Smooth muscle cell (in vitro differentiated cells): ENCODE data around the gene PTDSS2. TPM values are rescaled to one million over a fixed set of nuclear protein-coding genes. Genes with fewer than 3 reads are reported as not detected.

Experiments used
- DNase-seq: peaks from one replicate; lab custom pipeline; 2025; ENCODE audit not compliant: unreplicated experiment; lab: John Stamatoyannopoulos, UW
- H2AFZ ChIP-seq: fragments of 200-600 bp; sonication (generic); 2 replicates; pipeline ENCODE4 v1.6.0; 2016; ENCODE audit warnings: antibody characterized with exemption, low read depth, mild to moderate bottlenecking
- H3F3A ChIP-seq: fragments of 200-600 bp; sonication (generic); 2 replicates; pipeline ENCODE4 v1.6.0; 2017; ENCODE audit warnings: antibody characterized with exemption, low read depth
- H3K27ac ChIP-seq: fragments of 200-600 bp; sonication (generic); 2 replicates; pipeline ENCODE4 v1.5.1; 2016; ENCODE audit warnings: low read depth, mild to moderate bottlenecking
- H3K27me3 ChIP-seq: fragments of 200-600 bp; sonication (generic); 2 replicates; pipeline ENCODE4 v1.6.1; 2016; ENCODE audit warnings: low read depth, mild to moderate bottlenecking
- H3K36me3 ChIP-seq: fragments of 200-600 bp; sonication (generic); 2 replicates; pipeline ENCODE4 v1.5.1; 2016; ENCODE audit warnings: low read depth
- H3K4me1 ChIP-seq: fragments of 200-600 bp; sonication (generic); 2 replicates; pipeline ENCODE4 v1.5.1; 2016; ENCODE audit warnings: low read depth
- H3K4me2 ChIP-seq: fragments of 200-600 bp; sonication (generic); 2 replicates; pipeline ENCODE4 v1.6.0; 2016; ENCODE audit warnings: mild to moderate bottlenecking
- H3K4me3 ChIP-seq: fragments of 200-600 bp; sonication (generic); 2 replicates; pipeline ENCODE4 v1.5.1; 2016; ENCODE audit warnings: mild to moderate bottlenecking
- H3K79me2 ChIP-seq: fragments of 200-600 bp; sonication (generic); 2 replicates; pipeline ENCODE4 v1.6.0; 2016; ENCODE audit warnings: low read depth, mild to moderate bottlenecking
- H3K9ac ChIP-seq: fragments of 200-600 bp; sonication (generic); 2 replicates; pipeline ENCODE4 v1.6.0; 2016; ENCODE audit warnings: low read depth
- H3K9me3 ChIP-seq: fragments of 200-600 bp; sonication (generic); replicated peaks from 2 replicates; pipeline ENCODE4 v1.5.1; 2016; ENCODE audit warnings: low read depth
- H4K20me1 ChIP-seq: fragments of 200-600 bp; sonication (generic); 2 replicates; pipeline ENCODE4 v1.6.0; 2016; ENCODE audit warnings: low read depth
- WGBS: methylation state at CpG from one replicate; pipeline ENCODE4 v1.1.7; 2016; ENCODE audit warnings: low lambda C conversion rate; 5-methylcytosine and 5-hydroxymethylcytosine counted together
- polyA plus RNA-seq: library from polyadenylated mRNA; unstranded; fragments of >200 nt; fragmentation: Nextera tagmentation; extraction: Ambion mirVana; gene quantifications from 2 replicates; pipeline ENCODE4 v1.2.1, GENCODE V29; 2016
- total RNA-seq: library from RNA; depleted of rRNA; stranded (reverse); fragments of >200 nt; gene quantifications from 2 replicates; pipeline ENCODE4 v1.2.3, GENCODE V29; 2014
- TF ChIP-seq, protein P1 (sequence below): fragments of 200-600 bp; sonication (generic); IDR thresholded peaks from 2 replicates; pipeline ENCODE4 v1.5.1; 2017; ENCODE audit warnings: borderline replicate concordance, mild to moderate bottlenecking, antibody characterized with exemption; ENCODE audit not compliant: insufficient read depth, poor library complexity, severe bottlenecking

Gene PTDSS2
- total and polyA plus RNA-seq, 2 experiments from 2014 or later: 15.2 to 25.2 TPM

DNA sequence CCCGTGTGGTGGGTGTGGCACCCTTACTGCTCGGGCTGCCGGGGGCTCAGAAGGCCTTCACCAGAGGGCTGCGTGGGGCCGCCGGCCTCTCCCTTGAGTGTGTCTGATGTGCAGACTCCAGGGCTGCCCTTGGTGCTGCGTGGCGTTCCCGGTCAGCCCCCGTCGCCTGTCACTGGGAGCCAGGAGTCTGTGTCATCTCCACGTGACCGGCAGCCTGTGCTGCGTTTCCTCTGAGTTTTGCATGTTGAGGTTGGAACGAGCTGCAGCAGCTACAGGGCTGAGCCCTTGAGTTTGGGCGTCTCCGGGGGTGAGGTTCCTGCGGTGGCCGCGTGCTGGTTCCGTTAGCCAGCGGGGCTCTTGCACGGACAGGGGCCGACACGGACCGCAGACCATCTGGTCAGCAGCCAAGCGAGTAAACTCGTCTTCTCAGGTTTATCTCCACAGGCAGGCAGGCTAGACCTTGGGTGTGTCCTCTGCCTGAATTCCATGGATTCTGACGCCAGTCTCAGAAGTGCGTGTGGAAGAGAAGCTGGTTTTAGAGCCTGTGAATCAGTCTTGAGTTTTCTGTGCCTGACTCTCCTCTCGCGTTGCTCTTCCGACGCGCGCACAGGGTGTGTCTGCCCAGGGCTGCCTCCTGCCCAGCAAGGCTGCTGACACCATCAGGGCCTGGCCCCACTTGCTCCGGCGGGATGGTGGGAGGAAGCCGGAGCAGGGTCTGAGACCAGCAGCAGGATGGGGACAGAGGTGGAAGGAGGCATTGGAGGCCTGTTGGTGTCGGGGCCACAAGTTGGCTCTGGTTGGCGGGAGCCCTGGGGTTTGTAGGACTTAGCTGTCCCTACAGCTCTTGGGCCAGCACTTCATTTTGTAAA is 10.5 kb downstream of the PTDSS2 start:
- TF ChIP-seq, protein P1, sequence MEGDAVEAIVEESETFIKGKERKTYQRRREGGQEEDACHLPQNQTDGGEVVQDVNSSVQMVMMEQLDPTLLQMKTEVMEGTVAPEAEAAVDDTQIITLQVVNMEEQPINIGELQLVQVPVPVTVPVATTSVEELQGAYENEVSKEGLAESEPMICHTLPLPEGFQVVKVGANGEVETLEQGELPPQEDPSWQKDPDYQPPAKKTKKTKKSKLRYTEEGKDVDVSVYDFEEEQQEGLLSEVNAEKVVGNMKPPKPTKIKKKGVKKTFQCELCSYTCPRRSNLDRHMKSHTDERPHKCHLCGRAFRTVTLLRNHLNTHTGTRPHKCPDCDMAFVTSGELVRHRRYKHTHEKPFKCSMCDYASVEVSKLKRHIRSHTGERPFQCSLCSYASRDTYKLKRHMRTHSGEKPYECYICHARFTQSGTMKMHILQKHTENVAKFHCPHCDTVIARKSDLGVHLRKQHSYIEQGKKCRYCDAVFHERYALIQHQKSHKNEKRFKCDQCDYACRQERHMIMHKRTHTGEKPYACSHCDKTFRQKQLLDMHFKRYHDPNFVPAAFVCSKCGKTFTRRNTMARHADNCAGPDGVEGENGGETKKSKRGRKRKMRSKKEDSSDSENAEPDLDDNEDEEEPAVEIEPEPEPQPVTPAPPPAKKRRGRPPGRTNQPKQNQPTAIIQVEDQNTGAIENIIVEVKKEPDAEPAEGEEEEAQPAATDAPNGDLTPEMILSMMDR: no peak
- no peaks in the 10 kb centered on the region for H3K27me3 ChIP-seq
- H4K20me1 ChIP-seq: peaks cover 13% of the 10 kb centered on the region
- DNase-seq: no peak
- no peaks in the 10 kb centered on the region for H3K36me3 ChIP-seq
- H3K27ac ChIP-seq: peak overlapping the region; percentile 81
- no peaks in the 10 kb centered on the region for H3F3A ChIP-seq
- H3K4me2 ChIP-seq: peak overlapping the region; percentile 31
- WGBS: 75% methylated on average over 41 of the region's 41 CpGs
- H3K79me2 ChIP-seq: peaks cover 38% of the 10 kb centered on the region
- H3K4me1 ChIP-seq: no peaks in the 10 kb centered on the region
- no peaks in the 10 kb centered on the region for H3K9me3 ChIP-seq
- peak overlapping the region; percentile 60 for H3K9ac ChIP-seq
- H2AFZ ChIP-seq: no peak overlapping the region
- no peak overlapping the region for H3K4me3 ChIP-seq

DNA sequence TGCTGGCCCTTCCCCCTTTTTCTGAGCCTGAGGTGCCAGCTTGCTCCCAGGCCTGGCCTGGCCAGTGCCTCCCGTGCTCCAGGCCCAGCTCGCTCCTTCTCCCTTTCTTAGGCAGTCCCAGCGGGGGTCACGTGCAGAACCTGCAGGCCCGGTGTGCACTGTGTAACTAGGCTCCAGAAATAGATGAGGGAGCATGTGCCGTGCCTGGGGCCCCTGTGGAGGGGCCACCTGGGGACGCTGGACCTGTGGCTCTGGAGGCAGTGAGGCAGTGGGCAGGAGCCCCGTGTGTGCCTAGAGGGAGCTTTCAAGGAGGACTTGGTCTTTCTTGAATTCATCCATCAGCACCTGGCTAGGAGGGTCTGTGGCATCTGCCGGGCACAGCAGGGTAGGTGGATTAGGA is 11.5 kb downstream of the PTDSS2 start:
- H3K4me2 ChIP-seq: no peak overlapping the region
- TF ChIP-seq, protein P1: no peak
- H3K4me3 ChIP-seq: no peak overlapping the region
- no peak overlapping the region for H3K9ac ChIP-seq
- 95% methylated on average over 9 of the region's 9 CpGs for WGBS
- no peaks in the 10 kb centered on the region for H3K36me3 ChIP-seq
- no peaks in the 10 kb centered on the region for H3K4me1 ChIP-seq
- peaks cover 12% of the 10 kb centered on the region for H4K20me1 ChIP-seq
- no peaks in the 10 kb centered on the region for H3K9me3 ChIP-seq
- no peaks in the 10 kb centered on the region for H3F3A ChIP-seq
- peaks cover 27% of the 10 kb centered on the region for H3K79me2 ChIP-seq
- H3K27me3 ChIP-seq: no peaks in the 10 kb centered on the region
- no peak for DNase-seq
- no peak overlapping the region for H2AFZ ChIP-seq
- no peak overlapping the region for H3K27ac ChIP-seq

DNA sequence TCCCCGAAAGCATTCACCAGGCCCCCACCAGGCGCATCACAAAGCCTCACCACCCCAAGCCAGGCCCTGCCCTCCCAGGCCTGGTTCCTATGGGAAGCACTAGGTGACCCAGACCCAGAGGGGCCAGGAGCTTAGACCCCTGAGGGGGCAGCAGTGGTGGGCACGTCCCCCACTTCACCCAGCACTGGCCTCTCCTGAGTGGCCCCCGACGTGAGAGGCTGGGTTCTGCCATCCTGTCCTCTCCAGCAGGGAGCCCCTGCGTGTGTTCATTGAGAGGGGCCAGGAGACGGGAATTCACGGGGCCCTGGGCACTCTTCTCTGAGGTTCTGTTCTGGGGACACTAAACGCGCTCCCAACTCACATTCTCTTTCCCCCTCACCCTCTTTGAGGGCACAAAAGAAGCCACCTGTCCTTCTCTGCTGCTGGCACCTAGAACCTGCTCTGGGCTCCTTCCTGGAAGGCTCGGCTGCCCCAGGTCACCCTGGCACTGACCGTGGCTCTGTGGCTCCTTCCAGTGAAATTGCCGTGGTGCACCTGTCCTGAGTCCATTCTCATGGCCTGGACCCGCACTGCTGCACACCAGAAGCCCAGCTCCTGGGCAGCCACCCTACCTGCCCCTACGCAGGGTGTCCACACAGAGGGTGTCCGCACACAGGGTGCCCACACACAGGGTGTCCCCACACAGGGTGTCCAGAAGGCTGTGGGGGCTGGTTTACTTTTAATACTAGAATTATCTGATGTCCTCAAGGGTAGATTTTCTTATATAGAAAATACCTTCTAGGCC is 12.2 kb downstream of the PTDSS2 start:
- Histone ChIP-seq H3K27ac (no peak overlapping the region), H3F3A (no peaks in the 10 kb centered on the region), H2AFZ (no peak overlapping the region), H4K20me1 (peaks cover 5% of the 10 kb centered on the region), H3K4me1 (no peaks in the 10 kb centered on the region), H3K9me3 (no peaks in the 10 kb centered on the region), H3K4me2 (no peak overlapping the region), H3K27me3 (no peaks in the 10 kb centered on the region), H3K36me3 (no peaks in the 10 kb centered on the region), H3K79me2 (peaks cover 20% of the 10 kb centered on the region), H3K4me3 (no peak overlapping the region), H3K9ac (no peak overlapping the region)
- DNase-seq: no peak
- TF ChIP-seq, protein P1: no peak
- 97% methylated on average over 16 of the region's 16 CpGs for WGBS
